NCI-H2107 (cell line): ENCODE data around the gene DNAJC22.
"Not testable (repeated sequence)": the region's sequence is repeated elsewhere in the genome, so short reads cannot be mapped to it uniquely, and the experiment has no call there.

Experiments
- DNase-seq: peaks from one replicate; lab custom pipeline; 2025; lab: John Stamatoyannopoulos, UW

The DNAJC22 gene

GRCh38 chr12:49375406-49375805, 28.7 kb downstream of the DNAJC22 start:
- no peak for DNase-seq

- DNase-seq, result no peak
Observed at GRCh38 chr12:49377386-49377785, 30.7 kb downstream of the DNAJC22 start.

GRCh38 chr12:49380184-49380583, 33.5 kb downstream of the DNAJC22 start:
- not testable (repeated sequence) for DNase-seq

GRCh38 chr12:49388682-49389386, 42.1 kb downstream of the DNAJC22 start:
- DNase-seq, result no peak

GRCh38 chr12:49389387-49389703, 42.7 kb downstream of the DNAJC22 start:
- no peak for DNase-seq

DNA sequence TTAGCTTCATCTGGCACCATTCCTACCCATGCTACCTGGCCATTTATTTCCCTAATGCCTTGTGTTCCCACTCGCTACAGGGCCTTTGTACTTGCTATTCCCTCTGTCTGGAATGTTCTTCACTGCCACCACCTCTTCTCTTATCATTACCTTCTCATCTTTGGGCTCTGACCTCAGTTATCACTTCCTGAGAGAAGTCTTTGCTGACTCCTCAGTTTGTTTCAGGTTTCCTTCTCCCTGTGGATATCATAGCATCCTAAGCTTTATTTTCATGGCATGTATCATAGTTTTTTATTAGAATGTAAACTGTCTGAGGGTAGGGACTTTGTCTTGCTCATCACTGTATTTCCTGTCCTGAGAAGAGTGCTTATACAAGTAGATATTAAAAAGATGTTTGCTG, 50.3 kb downstream of the DNAJC22 start:
- no peak for DNase-seq

GRCh38 chr12:49400304-49400703, 53.6 kb downstream of the DNAJC22 start:
- DNase-seq, result no peak
